Stimulated activated CD4-positive, alpha-beta T cell treated with anti-CD3 and anti-CD28 coated beads, Interleukin-15, amount 100 ng/mL, for 48 hours (primary cell): ENCODE results near the gene ZBTB24.
"Not testable (repeated sequence)": the region's sequence is repeated elsewhere in the genome, so short reads cannot be mapped to it uniquely, and the experiment has no call there.

Source experiments
- DNase-seq, 2 donors: peaks; one replicate each; pipeline ENCODE4 v3.0.0-alpha.2; 2020; ENCODE audit warnings: low read depth in 2 of 2

The ZBTB24 gene

DNA sequence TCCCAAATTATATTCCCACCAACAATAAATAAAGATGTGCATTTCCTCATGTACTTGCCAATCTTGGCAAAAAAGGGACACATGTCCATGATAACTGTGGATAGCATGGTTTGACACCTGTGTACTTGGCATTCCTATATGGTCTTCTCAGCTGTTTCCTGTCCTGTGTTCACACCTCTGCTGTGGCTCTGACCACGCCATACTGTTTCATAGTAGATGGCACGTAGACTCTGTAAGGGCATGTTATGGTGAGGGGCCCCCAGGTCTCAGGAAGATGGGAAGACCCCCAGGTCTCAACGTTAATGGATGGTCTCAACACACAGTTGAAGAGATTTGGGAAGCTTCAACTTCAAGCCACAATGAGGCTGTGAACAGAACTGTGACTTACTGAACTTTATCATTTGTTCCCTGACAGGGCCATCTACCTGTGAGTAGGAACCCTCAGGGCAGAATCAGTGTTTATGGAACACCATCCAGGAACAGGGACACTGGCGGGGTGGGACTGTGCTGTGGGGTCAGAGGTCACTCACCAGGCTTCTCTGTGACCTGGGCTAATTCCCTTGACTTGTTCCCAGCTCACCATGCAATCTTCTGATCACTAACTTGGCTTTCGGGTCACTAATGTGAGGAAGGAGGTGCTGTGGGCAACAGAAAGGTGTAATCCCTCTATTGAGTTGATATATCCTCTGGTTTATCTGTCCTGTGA, 11.8 kb downstream of the ZBTB24 start:
- no peak for DNase-seq

- DNase-seq: no peak
These were observed 13.3 kb downstream of the ZBTB24 start for GRCh38 chr6:109469591-109470189.

- DNase-seq: no peak
These were observed 15.3 kb downstream of the ZBTB24 start for GRCh38 chr6:109467696-109468095.

GRCh38 chr6:109466212-109466923, 16.7 kb downstream of the ZBTB24 start:
- DNase-seq: no peak

DNA sequence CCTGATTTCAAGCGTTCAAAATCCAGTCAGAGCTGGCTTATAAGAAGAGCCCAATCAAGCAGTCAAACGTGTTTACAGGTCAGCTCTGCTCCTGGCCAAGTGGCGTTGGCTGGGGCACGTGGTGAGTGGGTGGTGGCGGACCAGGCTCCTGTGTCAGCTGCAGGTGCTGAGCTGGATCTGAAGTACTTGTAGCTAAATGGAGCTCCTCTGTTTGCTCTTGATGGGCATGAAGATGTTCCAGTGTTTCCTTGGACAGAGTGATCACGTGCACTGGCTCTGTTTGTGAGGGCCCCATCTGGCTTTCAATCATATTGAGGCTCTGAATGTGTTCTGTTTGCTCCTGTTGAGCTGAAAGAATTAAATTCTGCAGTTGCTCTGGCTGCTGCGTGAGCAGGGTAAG, 17.2 kb downstream of the ZBTB24 start:
- DNase-seq: no peak

DNA sequence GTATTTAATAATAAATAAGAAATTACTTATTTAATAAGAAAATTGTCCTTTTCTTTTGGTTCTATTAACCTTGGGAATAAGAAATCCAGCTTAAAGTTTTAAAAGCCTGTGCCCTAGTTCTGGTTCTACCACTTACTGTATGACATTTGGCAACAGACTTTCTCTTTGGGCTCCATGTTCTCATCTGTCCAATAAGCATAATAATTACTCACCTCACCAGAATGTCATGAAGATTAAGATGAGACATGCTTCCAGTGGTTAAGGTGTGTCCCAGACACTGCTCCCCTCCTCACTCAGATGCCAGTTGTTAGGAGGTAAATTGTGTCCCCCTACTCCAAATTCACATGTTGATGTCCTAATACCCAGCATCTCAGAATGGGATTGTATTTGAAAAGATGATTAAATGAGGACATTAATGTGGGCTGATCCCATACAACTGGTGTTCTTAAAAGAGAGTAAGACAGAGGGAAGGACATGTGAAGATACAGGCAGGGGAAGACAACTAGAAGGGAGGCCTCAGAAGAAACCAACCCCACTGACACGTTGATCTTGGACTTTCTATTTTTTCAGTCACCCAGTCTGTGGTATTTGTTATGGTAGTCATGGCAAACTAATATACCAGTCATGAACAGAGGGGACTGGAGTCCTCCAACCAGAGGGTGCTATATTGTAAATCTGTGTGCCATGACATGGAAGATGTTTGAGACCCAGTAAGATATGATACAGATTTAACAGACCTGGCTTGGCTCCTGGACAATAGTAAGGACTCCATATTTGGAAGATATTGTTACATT, 21.1 kb downstream of the ZBTB24 start:
- DNase-seq: no peak

GRCh38 chr6:109461205-109461604, 21.8 kb downstream of the ZBTB24 start:
- DNase-seq: not testable (repeated sequence)

DNA sequence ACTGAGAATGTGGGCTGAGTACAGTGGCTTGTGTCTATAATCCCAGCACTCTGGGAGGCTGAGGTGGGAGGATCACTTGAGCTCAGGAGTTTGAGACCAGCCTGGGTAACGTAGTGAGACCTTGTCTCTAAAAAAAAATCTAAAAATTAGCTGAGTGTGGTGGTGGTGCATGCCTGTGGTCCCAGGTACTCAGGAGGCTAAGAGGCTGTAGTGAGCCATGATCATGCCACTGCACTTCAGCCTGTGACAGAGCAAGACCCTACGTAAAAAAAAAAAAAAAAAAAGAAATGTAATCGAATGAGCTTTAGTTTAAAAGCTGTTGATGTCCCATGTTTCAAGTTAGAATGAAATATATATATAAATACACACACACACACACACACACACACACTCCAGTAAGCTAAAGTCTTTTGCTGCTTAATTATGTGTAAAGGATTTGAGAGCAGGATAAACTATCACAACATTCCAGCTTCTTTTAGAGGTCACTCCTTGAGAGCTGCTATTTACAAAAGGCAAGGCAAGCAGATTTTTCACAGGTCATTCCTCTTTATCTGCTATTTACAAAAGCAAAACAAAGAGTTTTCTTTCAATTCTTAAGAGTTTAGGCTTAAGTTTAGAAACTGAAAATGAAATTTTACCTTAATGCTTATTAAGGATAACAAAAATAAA, 22.7 kb downstream of the ZBTB24 start:
- DNase-seq: no peak

- peak in 1 of 2 donors; percentile 36 for DNase-seq
These were observed 24.1 kb downstream of the ZBTB24 start for GRCh38 chr6:109458774-109459531.

- no peak for DNase-seq
These were observed 25.4 kb downstream of the ZBTB24 start for GRCh38 chr6:109457562-109457996.

DNA sequence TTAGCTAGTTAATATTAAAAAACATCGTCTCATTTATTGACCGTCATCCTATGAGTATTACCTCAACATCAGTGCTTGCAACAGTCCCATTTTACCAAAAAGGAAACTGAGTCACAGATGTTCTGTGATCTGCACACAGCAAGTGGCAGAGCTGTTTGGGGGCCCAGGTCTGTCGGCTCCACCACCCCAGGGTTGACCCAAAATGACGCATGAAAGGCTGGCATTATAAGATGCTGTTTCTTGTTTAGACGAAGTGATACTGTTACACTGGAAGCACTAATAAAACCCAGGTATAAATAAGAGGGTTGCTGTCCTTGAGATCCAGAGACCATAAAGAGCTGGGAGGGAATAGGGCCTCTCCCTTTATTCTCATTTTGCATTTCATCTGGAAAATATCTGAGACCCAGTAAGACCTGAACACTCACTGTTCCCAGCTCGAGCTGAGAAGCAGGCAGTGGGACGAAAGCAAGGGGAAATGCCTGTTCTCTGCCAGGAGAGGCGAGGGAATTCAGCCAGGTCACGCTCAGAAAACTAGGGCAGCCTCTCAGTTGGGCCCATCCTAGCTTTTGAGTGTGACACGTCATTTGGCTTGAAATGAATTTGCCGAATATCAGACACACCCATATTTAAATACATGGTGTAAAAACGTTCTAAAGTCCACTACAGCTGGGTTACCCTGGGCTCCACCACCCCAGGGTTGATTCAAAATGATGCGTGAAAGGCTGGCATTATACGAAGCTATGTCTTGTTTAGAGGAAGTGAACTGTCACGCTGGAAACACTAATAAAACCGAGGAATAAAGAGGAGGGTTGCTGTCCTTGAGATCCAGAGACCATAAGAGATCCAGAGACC, 26.1 kb downstream of the ZBTB24 start:
- DNase-seq: no peak

- no peak for DNase-seq
These were observed 26.9 kb downstream of the ZBTB24 start for GRCh38 chr6:109456111-109456583.

- DNase-seq: peak; percentile 35 to 41
These were observed 27.4 kb downstream of the ZBTB24 start, which contains the start of gene MICAL1 for GRCh38 chr6:109455437-109456110. TSS of gene MICAL1 (minus strand) at chr6:109455772. CDS start at chr6:109454196, 1,576 bp downstream.

DNA sequence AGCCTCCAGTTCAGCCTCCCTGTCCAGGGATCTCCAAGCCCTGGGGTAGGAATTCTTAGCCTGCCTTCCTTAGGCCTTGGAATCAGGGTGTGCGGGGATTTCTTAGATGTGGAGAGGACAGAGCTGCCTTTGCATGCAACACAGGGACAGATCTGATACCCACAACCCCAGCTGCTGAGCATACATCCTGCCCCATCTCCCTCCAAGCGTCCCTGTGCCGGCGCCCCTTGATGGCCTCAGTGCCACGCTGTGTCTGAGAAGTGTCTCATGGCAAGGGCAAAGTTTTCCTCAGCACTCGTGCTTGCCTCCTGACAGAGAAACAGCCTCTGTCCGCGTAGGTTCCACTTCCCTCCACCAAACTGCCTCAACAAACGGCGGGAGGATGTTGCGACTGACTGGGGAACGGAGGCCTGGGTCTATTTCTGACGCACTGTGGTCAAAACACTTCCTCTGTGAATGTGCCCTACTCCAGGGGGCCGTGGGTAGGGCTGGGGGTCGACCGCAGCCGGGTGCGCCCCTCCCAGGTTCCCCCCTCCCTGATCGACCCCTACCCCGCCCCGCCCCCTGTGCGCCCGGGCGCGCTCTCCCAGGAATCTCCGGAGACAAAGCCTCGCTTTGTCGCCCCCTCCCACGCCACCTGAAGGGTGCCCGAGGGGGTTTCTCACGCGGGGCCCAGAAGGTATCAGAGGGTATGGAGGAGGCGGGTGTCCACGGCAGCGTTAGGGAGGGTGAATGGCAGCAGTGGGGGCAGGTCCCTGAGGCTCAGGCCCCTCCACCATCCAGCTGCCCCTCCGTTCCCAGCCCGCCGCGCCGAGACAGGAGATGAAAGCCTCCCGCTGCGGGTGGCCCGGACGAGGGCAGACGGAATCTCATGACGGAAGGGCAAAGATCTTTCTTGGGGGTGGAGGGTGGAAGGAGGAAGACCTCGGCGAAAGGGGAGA, 28.3 kb downstream of the ZBTB24 start:
- DNase-seq: peak; percentile 39 to 40

GRCh38 chr6:109453594-109454495, 29.2 kb downstream of the ZBTB24 start:
- no peak for DNase-seq

DNA sequence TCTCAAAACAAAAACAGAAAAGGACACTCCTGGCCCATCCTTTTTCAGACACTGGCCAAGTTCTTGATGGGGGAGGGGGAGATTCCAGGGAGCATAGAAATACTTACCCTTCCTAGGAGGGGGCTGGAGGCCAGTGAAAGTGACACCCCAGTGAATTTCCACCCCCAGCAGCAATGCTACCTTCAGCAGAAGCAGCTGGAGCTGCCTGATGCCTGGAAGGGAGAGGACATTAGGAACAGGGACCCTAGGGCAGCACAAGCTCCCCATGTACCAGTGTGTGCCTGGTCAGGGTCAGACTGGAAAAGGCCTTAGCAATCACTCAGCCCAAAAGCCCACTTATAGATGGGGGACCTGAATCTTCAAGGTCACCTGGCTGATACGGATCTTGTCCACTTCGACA, 29.9 kb downstream of the ZBTB24 start:
- DNase-seq: no peak

DNA sequence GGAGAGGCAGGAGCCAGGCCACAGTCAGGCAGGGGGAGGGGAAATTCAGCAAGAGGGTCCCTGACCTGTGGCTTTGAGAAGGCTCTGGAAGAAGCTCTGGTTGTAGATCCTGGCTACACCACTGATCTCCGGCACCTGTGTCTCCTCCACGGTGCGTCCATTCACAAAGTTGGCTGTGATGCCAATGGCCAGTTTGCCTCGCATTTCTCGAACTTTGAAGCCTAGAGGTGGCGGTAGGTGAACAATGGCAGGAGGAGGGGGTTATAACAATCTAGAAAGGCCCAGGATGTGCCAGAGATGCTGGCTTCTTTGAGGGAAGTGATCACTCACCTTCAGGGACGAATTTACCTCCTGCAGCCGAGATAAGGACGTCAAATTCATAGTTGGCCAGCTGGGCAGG, 30.8 kb downstream of the ZBTB24 start:
- no peak for DNase-seq
